Liver (tissue), 3 donors: ENCODE data around the gene GUCD1.

Experiments
- EGR1 ChIP-seq, 2 donors: IDR thresholded peaks; 2 replicates each; pipeline ENCODE4 v1.6.1; 2016 to 2018; ENCODE audit warnings: antibody characterized with exemption in 2 of 2, low read depth in 2 of 2
- HNF4G ChIP-seq: IDR thresholded peaks from 2 replicates; pipeline ENCODE4 v1.6.1; 2016; ENCODE audit warnings: antibody characterized with exemption
- JUND ChIP-seq, 2 donors: IDR thresholded peaks; 2 replicates each; pipeline ENCODE4 v1.6.1; 2016; ENCODE audit warnings: antibody characterized with exemption in 2 of 2
- RAD21 ChIP-seq, 2 donors: IDR thresholded peaks; 2 replicates each; pipeline ENCODE4 v1.6.1; 2016; ENCODE audit warnings: antibody characterized with exemption in 2 of 2, mild to moderate bottlenecking in 2 of 2
- RXRA ChIP-seq, 2 donors: IDR thresholded peaks; 2 replicates each; pipeline ENCODE4 v1.6.1; 2017 to 2018; ENCODE audit warnings: antibody characterized with exemption in 2 of 2, mild to moderate bottlenecking in 1 of 2
- TAF1 ChIP-seq: conservative IDR thresholded peaks from 2 replicates; pipeline ENCODE4 v1.6.1; 2016; ENCODE audit warnings: antibody characterized with exemption, mild to moderate bottlenecking
- YY1 ChIP-seq: IDR thresholded peaks from 2 replicates; pipeline ENCODE4 v1.6.1; 2016; ENCODE audit warnings: antibody characterized with exemption, mild to moderate bottlenecking
- TF ChIP-seq, protein P1 (sequence below): fragments of 150-350 bp; IDR thresholded peaks from 2 replicates; pipeline ENCODE4 v1.5.1; 2017; ENCODE audit warnings: improper control_type of control experiment, low read depth, low read length; ENCODE audit not compliant: missing input control
- TF ChIP-seq, protein P2 (sequence below): IDR thresholded peaks from 2 replicates; pipeline ENCODE4 v1.6.1; 2016; ENCODE audit warnings: antibody characterized with exemption
- TF ChIP-seq, protein P3 (sequence below): IDR thresholded peaks from 2 replicates; pipeline ENCODE4 v1.6.1; 2016; ENCODE audit warnings: antibody characterized with exemption
- TF ChIP-seq, protein P4 (sequence below): IDR thresholded peaks from 2 replicates; pipeline ENCODE4 v1.6.1; 2016; ENCODE audit warnings: antibody characterized with exemption, mild to moderate bottlenecking
- TF ChIP-seq, protein P5 (sequence below): IDR thresholded peaks from 2 replicates; pipeline ENCODE4 v1.6.1; 2016; ENCODE audit warnings: antibody characterized with exemption
- donor health status: healthy.
- donor health status: healthy.

DNA sequence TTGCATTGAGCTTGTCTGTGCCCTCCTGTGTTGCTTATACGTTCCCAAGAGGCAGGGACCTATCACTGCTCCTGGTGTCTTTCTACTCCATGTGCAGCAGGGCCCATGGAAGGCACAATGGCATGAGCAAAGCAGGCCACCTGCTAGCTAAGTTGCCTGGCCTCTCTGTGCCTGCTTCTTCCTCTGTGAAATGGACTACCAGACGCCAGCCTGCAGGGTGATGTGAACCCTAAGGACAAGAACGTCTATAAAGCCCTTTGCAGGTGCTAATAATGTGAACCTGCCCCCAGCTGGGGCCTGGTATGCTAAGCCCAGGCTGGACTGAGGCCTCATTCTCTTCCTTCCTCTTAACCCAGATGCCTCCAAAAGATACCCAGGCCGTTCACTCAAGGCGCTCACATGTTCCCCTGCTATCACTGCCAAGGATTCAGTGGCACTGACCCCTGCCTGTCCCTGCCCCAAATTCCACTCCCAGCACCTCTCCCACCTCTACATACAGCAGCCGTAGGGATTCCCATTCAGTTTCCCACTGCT is 4.0 kb downstream of the GUCD1 start:
- TF ChIP-seq, protein P1, sequence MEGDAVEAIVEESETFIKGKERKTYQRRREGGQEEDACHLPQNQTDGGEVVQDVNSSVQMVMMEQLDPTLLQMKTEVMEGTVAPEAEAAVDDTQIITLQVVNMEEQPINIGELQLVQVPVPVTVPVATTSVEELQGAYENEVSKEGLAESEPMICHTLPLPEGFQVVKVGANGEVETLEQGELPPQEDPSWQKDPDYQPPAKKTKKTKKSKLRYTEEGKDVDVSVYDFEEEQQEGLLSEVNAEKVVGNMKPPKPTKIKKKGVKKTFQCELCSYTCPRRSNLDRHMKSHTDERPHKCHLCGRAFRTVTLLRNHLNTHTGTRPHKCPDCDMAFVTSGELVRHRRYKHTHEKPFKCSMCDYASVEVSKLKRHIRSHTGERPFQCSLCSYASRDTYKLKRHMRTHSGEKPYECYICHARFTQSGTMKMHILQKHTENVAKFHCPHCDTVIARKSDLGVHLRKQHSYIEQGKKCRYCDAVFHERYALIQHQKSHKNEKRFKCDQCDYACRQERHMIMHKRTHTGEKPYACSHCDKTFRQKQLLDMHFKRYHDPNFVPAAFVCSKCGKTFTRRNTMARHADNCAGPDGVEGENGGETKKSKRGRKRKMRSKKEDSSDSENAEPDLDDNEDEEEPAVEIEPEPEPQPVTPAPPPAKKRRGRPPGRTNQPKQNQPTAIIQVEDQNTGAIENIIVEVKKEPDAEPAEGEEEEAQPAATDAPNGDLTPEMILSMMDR, result no peak
- TF ChIP-seq RXRA (IDR thresholded peaks at IDR 0.05), result peak; percentile 37 to 42
- TF ChIP-seq, protein P2, sequence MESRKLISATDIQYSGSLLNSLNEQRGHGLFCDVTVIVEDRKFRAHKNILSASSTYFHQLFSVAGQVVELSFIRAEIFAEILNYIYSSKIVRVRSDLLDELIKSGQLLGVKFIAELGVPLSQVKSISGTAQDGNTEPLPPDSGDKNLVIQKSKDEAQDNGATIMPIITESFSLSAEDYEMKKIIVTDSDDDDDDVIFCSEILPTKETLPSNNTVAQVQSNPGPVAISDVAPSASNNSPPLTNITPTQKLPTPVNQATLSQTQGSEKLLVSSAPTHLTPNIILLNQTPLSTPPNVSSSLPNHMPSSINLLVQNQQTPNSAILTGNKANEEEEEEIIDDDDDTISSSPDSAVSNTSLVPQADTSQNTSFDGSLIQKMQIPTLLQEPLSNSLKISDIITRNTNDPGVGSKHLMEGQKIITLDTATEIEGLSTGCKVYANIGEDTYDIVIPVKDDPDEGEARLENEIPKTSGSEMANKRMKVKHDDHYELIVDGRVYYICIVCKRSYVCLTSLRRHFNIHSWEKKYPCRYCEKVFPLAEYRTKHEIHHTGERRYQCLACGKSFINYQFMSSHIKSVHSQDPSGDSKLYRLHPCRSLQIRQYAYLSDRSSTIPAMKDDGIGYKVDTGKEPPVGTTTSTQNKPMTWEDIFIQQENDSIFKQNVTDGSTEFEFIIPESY, result no peak
- TF ChIP-seq TAF1, result no peak
- TF ChIP-seq YY1, result no peak
- TF ChIP-seq, protein P3, sequence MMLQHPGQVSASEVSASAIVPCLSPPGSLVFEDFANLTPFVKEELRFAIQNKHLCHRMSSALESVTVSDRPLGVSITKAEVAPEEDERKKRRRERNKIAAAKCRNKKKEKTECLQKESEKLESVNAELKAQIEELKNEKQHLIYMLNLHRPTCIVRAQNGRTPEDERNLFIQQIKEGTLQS, result no peak
- TF ChIP-seq JUND (IDR thresholded peaks at IDR 0.05), result no peak
- TF ChIP-seq, protein P4, sequence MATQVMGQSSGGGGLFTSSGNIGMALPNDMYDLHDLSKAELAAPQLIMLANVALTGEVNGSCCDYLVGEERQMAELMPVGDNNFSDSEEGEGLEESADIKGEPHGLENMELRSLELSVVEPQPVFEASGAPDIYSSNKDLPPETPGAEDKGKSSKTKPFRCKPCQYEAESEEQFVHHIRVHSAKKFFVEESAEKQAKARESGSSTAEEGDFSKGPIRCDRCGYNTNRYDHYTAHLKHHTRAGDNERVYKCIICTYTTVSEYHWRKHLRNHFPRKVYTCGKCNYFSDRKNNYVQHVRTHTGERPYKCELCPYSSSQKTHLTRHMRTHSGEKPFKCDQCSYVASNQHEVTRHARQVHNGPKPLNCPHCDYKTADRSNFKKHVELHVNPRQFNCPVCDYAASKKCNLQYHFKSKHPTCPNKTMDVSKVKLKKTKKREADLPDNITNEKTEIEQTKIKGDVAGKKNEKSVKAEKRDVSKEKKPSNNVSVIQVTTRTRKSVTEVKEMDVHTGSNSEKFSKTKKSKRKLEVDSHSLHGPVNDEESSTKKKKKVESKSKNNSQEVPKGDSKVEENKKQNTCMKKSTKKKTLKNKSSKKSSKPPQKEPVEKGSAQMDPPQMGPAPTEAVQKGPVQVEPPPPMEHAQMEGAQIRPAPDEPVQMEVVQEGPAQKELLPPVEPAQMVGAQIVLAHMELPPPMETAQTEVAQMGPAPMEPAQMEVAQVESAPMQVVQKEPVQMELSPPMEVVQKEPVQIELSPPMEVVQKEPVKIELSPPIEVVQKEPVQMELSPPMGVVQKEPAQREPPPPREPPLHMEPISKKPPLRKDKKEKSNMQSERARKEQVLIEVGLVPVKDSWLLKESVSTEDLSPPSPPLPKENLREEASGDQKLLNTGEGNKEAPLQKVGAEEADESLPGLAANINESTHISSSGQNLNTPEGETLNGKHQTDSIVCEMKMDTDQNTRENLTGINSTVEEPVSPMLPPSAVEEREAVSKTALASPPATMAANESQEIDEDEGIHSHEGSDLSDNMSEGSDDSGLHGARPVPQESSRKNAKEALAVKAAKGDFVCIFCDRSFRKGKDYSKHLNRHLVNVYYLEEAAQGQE, result no peak
- TF ChIP-seq HNF4G, result no peak
- TF ChIP-seq, protein P5, sequence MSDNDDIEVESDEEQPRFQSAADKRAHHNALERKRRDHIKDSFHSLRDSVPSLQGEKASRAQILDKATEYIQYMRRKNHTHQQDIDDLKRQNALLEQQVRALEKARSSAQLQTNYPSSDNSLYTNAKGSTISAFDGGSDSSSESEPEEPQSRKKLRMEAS, result no peak
- TF ChIP-seq RAD21 (IDR thresholded peaks at IDR 0.05), result no peak
- no peak for TF ChIP-seq EGR1 (IDR thresholded peaks at IDR 0.05; ENCODE audit: low read depth in 2 of 2)
